GM21515 (cell line): ENCODE data around the gene SHISAL1.

ENCODE experiments used
- ATAC-seq: cut with Tn5 transposase; IDR thresholded peaks from one replicate; pipeline ENCODE4 v1.9.1; 2021; ENCODE audit not compliant: unreplicated experiment

Gene SHISAL1

GRCh38 chr22:44344407-44344806 lies 31.7 kb upstream of the SHISAL1 start:
- ATAC-seq = no peak

DNA sequence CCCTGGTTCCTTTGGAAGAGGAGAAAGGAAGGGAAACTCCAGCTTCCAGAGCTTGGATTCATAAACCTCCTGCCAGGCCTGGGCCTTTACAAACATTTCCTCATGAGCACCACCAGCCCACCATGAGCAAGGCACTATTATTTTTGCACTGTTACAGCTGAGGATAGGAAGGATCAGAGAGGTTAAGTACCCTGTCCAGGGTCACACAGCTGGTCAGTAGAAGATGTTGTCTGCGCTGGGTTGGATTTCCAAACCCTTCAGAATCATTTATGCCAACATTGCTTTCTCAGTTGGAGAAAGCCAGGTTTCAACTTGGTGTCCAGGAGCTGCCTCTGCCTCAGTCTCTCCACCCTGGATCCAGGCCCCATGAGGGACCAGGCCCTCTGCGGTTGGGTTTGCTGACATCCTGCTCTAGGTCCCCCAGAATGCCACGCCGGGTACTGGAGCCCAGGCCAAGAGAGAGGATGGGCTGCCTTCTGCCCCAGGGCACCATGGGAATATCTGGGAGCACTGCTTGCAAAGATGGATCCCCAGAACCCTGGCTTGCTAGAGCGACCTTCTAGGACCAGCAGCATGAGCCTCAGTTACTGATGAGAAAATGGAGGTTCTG lies 29.7 kb upstream of the SHISAL1 start:
- no peak for ATAC-seq

GRCh38 chr22:44341431-44342346 lies 28.9 kb upstream of the SHISAL1 start:
- ATAC-seq = no peak

DNA sequence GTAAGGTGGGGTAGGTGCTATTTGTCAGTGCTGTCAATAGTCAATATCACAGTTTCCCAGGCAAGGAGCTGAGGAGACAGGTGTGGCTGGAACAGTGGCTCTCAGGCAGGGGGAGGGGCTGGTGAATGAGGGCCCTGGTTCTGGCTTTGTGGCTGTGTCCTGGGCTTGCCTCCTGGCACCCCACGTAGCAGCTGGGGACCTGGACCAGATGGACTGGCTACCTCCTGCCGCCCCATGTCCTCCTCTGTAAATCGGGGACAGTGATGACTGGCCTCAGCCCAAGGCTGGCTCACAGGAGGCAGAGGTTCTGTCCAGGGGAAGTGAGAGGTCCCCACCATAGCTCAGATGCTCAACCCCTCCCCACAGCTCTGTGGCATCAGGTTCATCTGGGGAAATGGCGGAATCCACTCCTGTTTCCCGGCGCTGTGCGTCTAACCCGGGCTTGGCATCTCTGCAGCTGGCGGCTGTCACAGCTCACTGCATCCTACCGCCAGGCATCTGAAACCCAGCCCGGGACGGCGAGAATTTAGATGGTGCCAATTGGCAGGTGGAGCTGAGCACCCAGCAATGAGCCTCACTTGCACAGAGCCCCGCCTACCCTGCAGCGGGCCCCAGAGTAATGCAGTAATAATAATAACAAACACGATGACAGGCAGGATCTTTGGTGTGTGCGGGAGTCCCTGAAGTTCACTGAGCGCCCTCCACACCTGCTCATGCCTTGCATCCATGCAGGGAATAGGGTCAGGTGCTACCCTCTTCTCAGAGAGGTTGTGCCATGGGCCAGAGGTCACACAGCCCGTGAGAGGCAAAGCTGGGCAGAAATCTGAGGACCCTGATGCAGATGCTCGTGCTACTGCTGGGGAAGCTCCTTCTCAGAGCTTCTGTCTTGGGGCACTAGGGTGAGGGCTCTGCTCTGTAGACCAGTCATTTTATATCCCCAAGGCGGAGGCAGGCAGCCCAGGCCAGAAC lies 27.8 kb upstream of the SHISAL1 start:
- no peak for ATAC-seq

DNA sequence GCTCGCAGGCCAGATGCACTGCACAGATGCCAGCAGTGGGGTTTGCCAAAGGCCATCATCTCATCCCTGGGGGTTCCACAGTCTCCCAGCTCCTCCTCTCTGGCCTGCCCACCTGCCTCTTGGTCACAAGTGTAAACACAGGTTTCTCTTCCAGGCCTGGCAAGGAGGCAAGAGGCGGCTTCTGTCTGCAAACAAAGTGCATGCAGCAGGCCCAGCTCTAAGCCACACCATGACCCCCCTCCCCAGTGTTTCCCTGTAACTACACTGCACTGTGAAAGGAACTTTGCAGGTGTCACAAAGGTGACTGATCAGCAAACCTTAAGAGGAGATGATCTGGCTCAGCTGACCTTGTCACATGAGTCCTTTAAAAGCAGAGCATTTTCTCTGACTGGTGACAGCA lies 26.2 kb upstream of the SHISAL1 start:
- no peak for ATAC-seq

DNA sequence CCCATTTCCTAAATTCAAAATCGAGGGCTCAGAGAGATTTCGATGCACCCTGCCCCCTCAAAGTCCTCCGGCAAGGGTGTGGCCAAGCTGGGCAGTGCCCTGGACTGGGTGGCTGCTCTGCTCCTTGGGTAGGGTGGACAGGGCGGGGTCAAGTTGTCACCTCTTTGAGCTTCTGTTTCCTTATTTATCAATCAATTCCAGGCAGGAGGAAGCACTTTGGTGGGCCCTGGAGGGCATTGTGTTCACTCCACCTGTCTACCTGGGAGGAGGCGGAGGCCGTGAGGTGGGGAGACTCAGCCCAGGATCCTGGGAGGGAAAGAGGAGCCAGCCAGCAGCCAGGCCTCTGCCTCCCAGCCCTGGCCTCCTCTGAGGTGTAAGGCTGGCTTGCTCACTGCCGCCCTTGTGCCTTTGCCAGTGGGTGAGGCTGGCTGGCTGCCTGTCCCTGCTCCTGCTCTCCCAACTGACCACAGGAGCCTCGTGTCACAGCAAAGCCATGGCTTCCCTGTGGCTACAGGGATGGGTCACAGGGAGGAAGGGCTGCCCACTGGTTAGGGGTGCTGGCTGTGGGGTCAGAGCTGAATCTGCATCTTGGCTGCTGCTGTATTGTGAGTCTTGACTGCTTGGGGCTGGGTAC lies 25.5 kb upstream of the SHISAL1 start:
- no peak for ATAC-seq

- ATAC-seq = no peak
These were observed 24.9 kb upstream of the SHISAL1 start for GRCh38 chr22:44337678-44338004.

DNA sequence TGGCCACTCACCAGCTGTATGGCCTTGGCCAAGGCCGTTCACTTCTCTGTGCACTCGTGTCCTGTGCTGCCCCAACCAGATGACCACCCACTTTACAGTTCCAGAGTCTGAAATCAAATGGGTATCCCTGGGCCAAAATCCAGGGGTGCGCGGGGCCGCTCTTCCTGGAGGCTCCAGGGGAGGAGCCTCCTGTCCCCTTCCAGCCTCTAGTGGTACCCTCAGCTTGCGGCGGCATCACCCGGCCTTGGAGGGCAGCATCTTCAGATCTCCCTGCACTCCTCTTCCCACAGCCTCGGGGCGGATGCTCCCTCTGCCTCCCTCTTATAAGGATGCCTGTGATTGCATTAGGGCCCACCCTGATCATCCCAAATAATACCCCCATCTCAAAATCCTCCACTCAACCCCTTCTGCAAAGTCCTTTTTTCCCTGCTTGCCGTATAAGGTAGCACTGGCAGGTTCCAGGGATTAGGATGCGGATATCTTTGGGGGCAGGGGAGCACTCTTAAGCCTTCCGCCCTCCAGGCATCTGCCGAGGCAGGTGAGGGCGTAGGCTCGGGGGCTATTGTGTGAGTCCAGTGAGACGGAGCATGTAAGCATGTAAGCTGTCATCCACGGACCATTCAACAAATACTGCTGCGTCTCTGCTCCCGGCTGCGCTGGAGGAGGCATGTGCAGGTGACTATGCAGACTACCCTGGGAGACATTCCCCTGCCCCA lies 24.4 kb upstream of the SHISAL1 start:
- ATAC-seq = no peak

GRCh38 chr22:44335903-44336803 lies 23.4 kb upstream of the SHISAL1 start:
- ATAC-seq = no peak

DNA sequence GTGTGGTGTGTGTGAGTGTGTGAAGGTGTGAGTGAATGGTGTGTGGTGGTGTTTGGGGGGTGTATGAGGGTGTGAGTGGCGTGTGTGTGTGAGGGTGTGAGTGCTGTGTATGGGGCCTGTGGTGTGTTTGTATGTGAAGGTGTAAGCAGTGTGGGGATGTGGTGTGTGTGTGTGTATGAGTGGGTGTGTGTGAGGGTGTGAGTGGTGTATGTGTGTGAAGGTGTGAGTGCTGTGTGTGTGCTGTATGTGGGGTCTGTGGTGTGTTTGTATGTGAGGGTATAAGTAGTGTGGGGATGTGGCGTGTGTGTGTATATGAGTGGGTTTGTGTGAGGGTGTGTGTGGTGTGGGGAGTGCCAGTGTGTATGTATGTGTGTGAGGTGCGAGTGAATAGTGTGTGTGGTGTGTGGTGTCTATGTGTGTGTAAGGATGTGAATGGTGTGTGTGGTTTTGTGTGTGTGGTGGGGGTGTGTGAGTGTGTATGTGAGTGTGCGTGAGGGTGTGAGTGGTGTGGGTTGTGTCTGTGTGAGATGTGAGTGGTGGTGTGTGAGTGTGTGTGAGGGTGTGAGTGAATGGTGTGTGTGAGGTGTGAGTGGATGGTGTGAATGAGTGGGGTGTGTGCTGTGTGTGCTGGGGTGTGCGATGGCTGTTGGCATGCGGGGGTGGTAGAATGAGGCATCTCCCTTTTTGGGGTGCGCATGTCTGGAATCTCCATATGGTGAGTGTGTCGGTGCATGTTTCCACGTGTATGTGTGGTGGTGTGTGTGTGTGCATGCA lies 22.5 kb upstream of the SHISAL1 start:
- no peak for ATAC-seq

DNA sequence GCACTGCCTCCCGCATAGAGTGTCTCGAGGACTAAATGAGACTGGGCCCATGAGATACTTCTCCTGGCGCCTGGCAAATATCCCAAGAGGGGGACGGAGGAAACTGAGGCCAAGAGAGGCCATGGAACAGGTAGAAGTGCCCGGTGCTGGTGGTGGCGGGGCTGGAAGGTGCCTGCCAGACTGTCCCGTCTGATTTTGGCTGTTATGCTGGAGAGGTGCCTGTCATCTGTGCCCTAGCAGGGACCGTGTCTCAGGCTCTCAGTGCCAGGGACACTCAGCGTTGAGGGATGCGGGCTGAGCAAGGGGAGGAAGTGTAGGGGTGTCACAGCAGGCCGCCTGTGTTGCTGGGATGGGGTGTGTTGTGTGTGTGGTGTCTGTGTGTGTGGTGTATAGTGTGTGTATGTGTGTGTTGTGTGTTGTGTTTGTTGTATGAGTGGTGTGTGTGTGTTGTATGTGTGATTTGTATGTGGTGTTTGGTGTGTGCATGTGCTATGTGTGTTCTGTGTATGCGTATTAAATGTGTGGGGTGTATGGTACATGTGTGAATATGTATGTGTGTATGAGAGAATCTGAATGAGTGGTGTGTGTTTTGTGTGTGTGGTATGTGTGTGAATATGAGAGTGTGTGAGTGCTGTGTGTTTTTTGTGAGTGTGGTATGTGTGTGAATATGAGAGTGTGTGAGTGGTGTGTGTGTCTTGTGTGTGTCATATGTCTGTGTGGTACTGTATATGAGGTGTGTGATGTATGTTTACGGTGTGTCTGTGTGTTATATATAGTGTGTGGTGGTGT lies 21.3 kb upstream of the SHISAL1 start:
- no peak for ATAC-seq

GRCh38 chr22:44332946-44333345 lies 20.2 kb upstream of the SHISAL1 start:
- ATAC-seq = no peak

GRCh38 chr22:44331881-44332714 lies 19.3 kb upstream of the SHISAL1 start:
- ATAC-seq = no peak

DNA sequence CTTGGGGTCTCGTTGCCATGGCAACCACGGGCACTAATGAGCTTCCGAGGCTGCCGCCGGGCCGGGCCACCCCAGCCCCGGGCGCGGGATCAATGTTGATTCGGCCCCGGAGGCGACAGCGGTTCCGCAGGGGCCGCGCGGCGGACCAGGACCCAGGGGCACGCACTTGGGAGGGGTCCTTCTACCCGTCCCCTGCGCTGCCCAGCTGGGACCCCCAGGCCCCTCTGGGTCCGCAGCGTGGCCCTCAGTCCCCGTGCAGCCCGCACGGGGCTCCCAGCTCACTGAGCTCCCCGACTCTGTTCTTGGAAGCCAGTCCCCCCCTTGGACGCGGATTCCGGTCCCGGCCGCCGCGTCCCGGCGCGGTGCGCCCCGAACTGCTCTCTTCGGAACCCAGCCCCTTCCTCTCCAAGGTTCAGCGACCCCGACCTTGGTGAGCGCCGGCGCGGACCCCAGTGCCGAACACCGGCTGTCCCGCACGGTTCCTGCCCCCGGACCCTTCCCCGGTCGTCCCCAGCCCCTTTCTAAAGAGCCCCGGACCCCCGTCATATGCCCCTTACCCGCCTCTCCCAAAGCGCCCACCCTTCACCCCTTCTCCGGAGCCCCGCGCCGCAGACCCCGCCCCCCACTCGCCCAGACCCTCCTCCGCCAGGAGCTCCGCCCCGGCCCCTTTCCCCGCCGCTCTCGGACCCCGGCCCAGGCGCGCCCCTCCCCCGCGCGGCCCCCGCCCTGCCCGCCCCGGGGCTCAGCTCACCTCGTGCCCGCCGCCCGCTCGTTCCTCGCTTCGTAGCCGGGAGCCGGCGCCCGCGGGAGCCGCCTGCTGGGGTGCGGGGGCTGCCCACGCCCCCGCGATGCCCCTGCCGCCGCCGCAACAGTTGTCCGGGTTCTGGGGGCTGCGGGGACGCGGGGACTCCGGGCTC lies 18.3 kb upstream of the SHISAL1 start:
- ATAC-seq = no peak

DNA sequence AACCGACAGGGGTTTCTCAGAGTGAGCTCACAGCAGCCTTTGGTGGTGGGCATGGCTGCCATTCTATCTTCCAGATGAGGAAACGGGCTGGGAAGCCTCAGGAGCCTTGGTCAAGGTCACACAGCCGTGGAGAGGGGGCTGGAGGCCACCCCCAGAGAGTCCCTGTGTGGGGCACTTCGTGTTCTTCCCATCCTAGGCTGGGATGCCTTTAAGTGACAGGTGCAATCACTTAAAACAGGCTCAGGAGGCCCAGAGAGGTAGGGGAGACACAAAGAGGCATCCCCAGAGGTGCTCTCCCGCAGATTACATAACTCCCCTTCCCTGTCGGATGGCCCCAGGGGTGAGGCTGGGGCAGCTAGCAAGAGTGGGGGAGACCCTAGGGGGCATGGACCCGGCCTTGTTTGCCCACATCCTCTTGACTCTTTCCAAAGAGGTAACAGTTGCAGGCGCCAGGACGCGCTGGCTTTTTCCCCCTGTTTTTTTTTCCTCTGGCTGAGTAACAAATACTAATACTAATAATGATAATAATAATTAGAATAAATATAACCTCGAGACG lies 17.5 kb upstream of the SHISAL1 start:
- no peak for ATAC-seq
